Naive thymus-derived CD4-positive, alpha-beta T cell (primary cell): ENCODE data around the gene AP1M1. TPM values are rescaled to one million over a fixed set of nuclear protein-coding genes. Genes with fewer than 3 reads are reported as not detected.

Source experiments
- ATAC-seq: fragments of 150-1000 bp; cut with Tn5 transposase; 2 replicates; pipeline ENCODE4 v1.10.0; 2021; ENCODE audit warnings: mild to moderate bottlenecking, moderate library complexity
- CTCF ChIA-PET: fragments of 350-600 bp; sonication (Branson Sonifier 250); formaldehyde crosslinking; loops from one replicate; lab custom pipeline; 2021; ENCODE audit warnings: antibody characterized with exemption; lab: Charles Lee
- POLR2A ChIA-PET: fragments of 350-600 bp; sonication (Branson Sonifier 250); formaldehyde crosslinking; loops from one replicate; lab custom pipeline; 2021; ENCODE audit warnings: antibody characterized with exemption, inconsistent platforms; lab: Charles Lee
- DNase-seq, 9 donors: peaks; one replicate each; pipeline versions ENCODE4 v3.0.0 to v3.0.0-alpha.2; 2020 to 2022; ENCODE audit warnings: mixed read lengths in 1 of 9
- H3K27ac ChIP-seq: one replicate; pipeline ENCODE4 v1.7.0; 2013; ENCODE audit warnings: mild to moderate bottlenecking, low read depth, low read length, moderate library complexity
- H3K27me3 ChIP-seq, 2 donors: one replicate each; pipeline ENCODE4 v1.7.0; 2013; ENCODE audit warnings: low read length in 2 of 2, mild to moderate bottlenecking in 2 of 2, moderate library complexity in 2 of 2; ENCODE audit not compliant: control insufficient read depth in 2 of 2, insufficient read depth in 2 of 2
- H3K36me3 ChIP-seq, 3 experiments: 1 replicate in 2 of 3; 2 replicates in 1 of 3; pipeline ENCODE4 v1.7.0; 2013; ENCODE audit warnings: low read length in 3 of 3, mild to moderate bottlenecking in 3 of 3, moderate library complexity in 1 of 3; ENCODE audit not compliant: insufficient read depth in 3 of 3, control insufficient read depth in 2 of 3
- H3K4me1 ChIP-seq, 2 donors: one replicate each; pipeline ENCODE4 v1.7.0; 2013; ENCODE audit warnings: low read length in 2 of 2, mild to moderate bottlenecking in 2 of 2, moderate library complexity in 1 of 2; ENCODE audit not compliant: control insufficient read depth in 2 of 2, insufficient read depth in 2 of 2
- H3K4me3 ChIP-seq: 2 replicates; pipeline ENCODE4 v1.7.0; 2013; ENCODE audit warnings: mild to moderate bottlenecking, low read length
- H3K9me3 ChIP-seq, 3 experiments: 1 replicate in 2 of 3; 2 replicates in 1 of 3; pipeline ENCODE4 v1.7.0; 2013; ENCODE audit warnings: low read length in 3 of 3; ENCODE audit not compliant: control insufficient read depth in 2 of 3
- H3K27ac Mint-ChIP-seq, 9 donors: one replicate each; pipeline ENCODE4 v1.8.0; 2020 to 2022; ENCODE audit warnings: mixed read lengths in 9 of 9, mild to moderate bottlenecking in 8 of 9, moderate library complexity in 5 of 9, inconsistent platforms in 2 of 9
- H3K27me3 Mint-ChIP-seq, 5 donors: one replicate each; pipeline ENCODE4 v1.8.0; 2021 to 2022; ENCODE audit warnings: mixed read lengths in 5 of 5, mild to moderate bottlenecking in 1 of 5
- H3K36me3 Mint-ChIP-seq, 5 donors: one replicate each; pipeline ENCODE4 v1.8.0; 2020 to 2022; ENCODE audit warnings: mixed read lengths in 5 of 5, mild to moderate bottlenecking in 3 of 5, inconsistent platforms in 1 of 5
- H3K4me1 Mint-ChIP-seq, 7 donors: one replicate each; pipeline ENCODE4 v1.8.0; 2020 to 2022; ENCODE audit warnings: mixed read lengths in 7 of 7, mild to moderate bottlenecking in 3 of 7, inconsistent platforms in 1 of 7
- H3K4me3 Mint-ChIP-seq, 10 donors: one replicate each; pipeline ENCODE4 v1.8.0; 2020 to 2022; ENCODE audit warnings: mild to moderate bottlenecking in 10 of 10, mixed read lengths in 10 of 10, moderate library complexity in 6 of 10, inconsistent platforms in 2 of 10
- H3K9me3 Mint-ChIP-seq, 11 donors: one replicate each; pipeline ENCODE4 v1.8.0; 2020 to 2022; ENCODE audit warnings: mixed read lengths in 11 of 11, mild to moderate bottlenecking in 4 of 11, inconsistent platforms in 1 of 11, moderate library complexity in 1 of 11
- intact Hi-C, 2 donors: fragments of 100-400 bp; cut with micrococcal nuclease; formaldehyde crosslinking; loops; one replicate each; pipeline ENCODE4 v1.15.1; 2023
- polyA plus RNA-seq, 2 donors: library from polyadenylated mRNA; unstranded; fragments of 300-500 nt; fragmentation: Illumina TruSeq; gene quantifications; one replicate each; pipeline ENCODE4 v1.2.3, GENCODE V29; 2021
- total RNA-seq, 6 experiments: library from RNA in 5 of 6; stranded (reverse) in 5 of 6; gene quantifications; 1 replicate in 5 of 6; 2 replicates in 1 of 6; pipeline ENCODE4 v1.2.3 and lab custom pipeline; 2021 to 2026

AP1M1 gene
- total and polyA plus RNA-seq, 7 experiments from 2014 or later = 94.9 to 169 (median 134) TPM

- Mint-ChIP-seq H3K4me1 (peaks cover 0 to 7% (median 0%) of the 10 kb centered on the region in 7 donors), H3K9me3 (peaks cover 0 to 2% (median 0%) of the 10 kb centered on the region in 11 donors), H3K36me3 (peaks cover 6 to 41% (median 17%) of the 10 kb centered on the region in 5 donors), H3K27ac (peak overlapping the region in 3 of 9 donors; percentile 8 to 72 (median 48)), H3K27me3 (no peaks in the 10 kb centered on the region), H3K4me3 (no peak overlapping the region)
- intact Hi-C loops = no loop called here
- ChIA-PET POLR2A (interaction anchor here (0.6 to 1.2 kb wide), 2 partner anchors 9 to 180 kb away, joined by 4 to 5 read pairs; no protein-coding TSS in a partner anchor), CTCF (no interaction called here)
- ATAC-seq = no peak
- no peak for DNase-seq
- no peak overlapping the region for H3K4me3 ChIP-seq
- H3K27me3 ChIP-seq = no peaks in the 10 kb centered on the region
- peaks cover 0 to 87% (median 5%) of the 10 kb centered on the region in 3 experiments for H3K36me3 ChIP-seq
- no peaks in the 10 kb centered on the region for H3K4me1 ChIP-seq
- H3K27ac ChIP-seq = no peak overlapping the region
- no peaks in the 10 kb centered on the region for H3K9me3 ChIP-seq
Measured at GRCh38 chr19:16228637-16229321, 31.1 kb downstream of the AP1M1 start.

DNA sequence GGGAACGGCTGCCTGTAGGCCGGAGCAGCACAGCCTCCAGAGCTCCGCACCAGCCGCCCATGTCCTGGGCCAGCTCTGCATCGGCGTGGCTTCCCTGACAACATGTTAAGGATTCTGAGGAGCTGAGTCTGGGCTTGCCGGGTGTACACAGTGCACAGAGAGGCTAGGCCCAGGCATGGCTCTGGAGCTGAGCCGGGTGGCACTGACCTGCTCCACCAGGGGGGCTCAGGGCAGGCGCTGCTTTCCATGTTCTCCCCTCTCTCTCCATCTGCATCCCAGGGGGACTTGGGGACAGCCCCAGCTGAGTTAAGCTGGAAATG lies 31.6 kb downstream of the AP1M1 start:
- Histone ChIP-seq H3K27ac (no peak overlapping the region), H3K4me3 (no peak overlapping the region), H3K27me3 (no peaks in the 10 kb centered on the region), H3K9me3 (no peaks in the 10 kb centered on the region), H3K36me3 (peaks cover 0 to 87% (median 5%) of the 10 kb centered on the region in 3 experiments), H3K4me1 (no peaks in the 10 kb centered on the region)
- DNase-seq = no peak
- H3K9me3 Mint-ChIP-seq = peaks cover 0 to 2% (median 0%) of the 10 kb centered on the region in 11 donors
- peaks cover 6 to 37% (median 13%) of the 10 kb centered on the region in 5 donors for H3K36me3 Mint-ChIP-seq
- H3K4me3 Mint-ChIP-seq = no peak overlapping the region
- no peaks in the 10 kb centered on the region for H3K27me3 Mint-ChIP-seq
- H3K27ac Mint-ChIP-seq = peak overlapping the region in 3 of 9 donors; percentile 29 to 72 (median 48)
- ATAC-seq = no peak
- POLR2A ChIA-PET = interaction anchor here (1.0 to 1.2 kb wide), 2 partner anchors 9 to 23 kb away, joined by 3 to 4 read pairs; no protein-coding TSS in a partner anchor
- peaks cover 0 to 9% (median 0%) of the 10 kb centered on the region in 7 donors for H3K4me1 Mint-ChIP-seq
- intact Hi-C loops = no loop called here
- CTCF ChIA-PET = no interaction called here

GRCh38 chr19:16232127-16232526 lies 34.4 kb downstream of the AP1M1 start:
- DNase-seq (no peak), ATAC-seq (no peak)
- CTCF ChIA-PET = no interaction called here

DNA sequence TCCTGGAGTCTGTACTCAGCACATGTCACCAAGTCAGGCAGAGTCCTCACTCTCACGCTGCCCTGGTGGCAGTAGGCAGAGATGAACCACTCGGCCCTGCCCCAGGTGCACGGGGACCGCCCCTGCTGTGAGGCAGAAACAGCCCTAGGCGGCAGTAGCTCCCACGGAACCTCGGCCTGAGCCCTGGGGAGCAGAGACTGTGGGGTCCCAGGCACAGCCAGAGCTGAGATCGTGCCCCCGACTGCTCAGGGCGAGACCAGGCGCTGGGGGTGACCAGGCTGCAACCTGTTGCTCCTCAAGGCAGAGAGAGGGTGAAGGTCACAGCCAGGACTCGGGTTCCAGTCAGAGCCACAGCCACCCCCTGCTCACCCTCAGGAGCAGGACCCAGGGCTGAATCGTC lies 34.9 kb downstream of the AP1M1 start:
- H3K27me3 ChIP-seq = no peaks in the 10 kb centered on the region
- peaks cover 0 to 6% (median 0%) of the 10 kb centered on the region in 11 donors for H3K9me3 Mint-ChIP-seq
- peaks cover 11 to 22% (median 14%) of the 10 kb centered on the region in 7 donors for H3K4me1 Mint-ChIP-seq
- no peak for ATAC-seq
- H3K4me3 ChIP-seq = no peak overlapping the region
- H3K27ac ChIP-seq = no peak overlapping the region
- no peaks in the 10 kb centered on the region for H3K9me3 ChIP-seq
- ChIA-PET CTCF (no interaction called here), POLR2A (interaction anchor here (0.9 to 1.2 kb wide), 2 partner anchors 8 to 18 kb away, joined by 4 to 6 read pairs; no protein-coding TSS in a partner anchor)
- H3K27me3 Mint-ChIP-seq = no peaks in the 10 kb centered on the region
- H3K4me3 Mint-ChIP-seq = no peak overlapping the region
- peaks cover 0 to 80% (median 5%) of the 10 kb centered on the region in 3 experiments for H3K36me3 ChIP-seq
- peaks cover 13 to 58% (median 27%) of the 10 kb centered on the region in 5 donors for H3K36me3 Mint-ChIP-seq
- H3K27ac Mint-ChIP-seq = no peak overlapping the region
- no peak for DNase-seq
- intact Hi-C loops = no loop called here
- peaks cover 0 to 8% of the 10 kb centered on the region in 2 donors for H3K4me1 ChIP-seq

More at GRCh38 chr19:16232127-16232526, 34.4 kb downstream of the AP1M1 start:
- Histone ChIP-seq H3K36me3 (peaks cover 0 to 84% (median 5%) of the 10 kb centered on the region in 3 experiments), H3K4me1 (peaks cover 0 to 5% of the 10 kb centered on the region in 2 donors), H3K27ac (no peak overlapping the region), H3K9me3 (no peaks in the 10 kb centered on the region), H3K4me3 (no peak overlapping the region), H3K27me3 (no peaks in the 10 kb centered on the region)
- Mint-ChIP-seq H3K9me3 (peaks cover 0 to 6% (median 0%) of the 10 kb centered on the region in 11 donors), H3K27ac (peak overlapping the region in 2 of 9 donors; percentile 20 to 39), H3K36me3 (peaks cover 13 to 58% (median 27%) of the 10 kb centered on the region in 5 donors), H3K4me1 (peaks cover 11 to 22% (median 13%) of the 10 kb centered on the region in 7 donors), H3K27me3 (no peaks in the 10 kb centered on the region), H3K4me3 (no peak overlapping the region)
- intact Hi-C loops = no loop called here
- POLR2A ChIA-PET = interaction anchor here (1.2 kb wide), 1 partner anchor 17 kb away, joined by 6 read pairs; no protein-coding TSS in a partner anchor

GRCh38 chr19:16233081-16233776 lies 35.5 kb downstream of the AP1M1 start:
- no peak overlapping the region for H3K27ac ChIP-seq
- no peaks in the 10 kb centered on the region for H3K27me3 ChIP-seq
- no peak overlapping the region for H3K4me3 ChIP-seq
- no peaks in the 10 kb centered on the region for H3K27me3 Mint-ChIP-seq
- ChIA-PET POLR2A (interaction anchor here (0.9 kb wide), 1 partner anchor 9 kb away, joined by 4 read pairs; no protein-coding TSS in a partner anchor), CTCF (no interaction called here)
- no peak overlapping the region for H3K4me3 Mint-ChIP-seq
- no peak for ATAC-seq
- H3K4me1 Mint-ChIP-seq = peaks cover 15 to 26% (median 20%) of the 10 kb centered on the region in 7 donors
- peaks cover 13 to 54% (median 27%) of the 10 kb centered on the region in 5 donors for H3K36me3 Mint-ChIP-seq
- peaks cover 0 to 73% (median 5%) of the 10 kb centered on the region in 3 experiments for H3K36me3 ChIP-seq
- H3K9me3 ChIP-seq = no peaks in the 10 kb centered on the region
- peaks cover 0 to 14% of the 10 kb centered on the region in 2 donors for H3K4me1 ChIP-seq
- no peak for DNase-seq
- intact Hi-C loops = no loop called here
- peak overlapping the region in 4 of 9 donors; percentile 22 to 93 (median 60) for H3K27ac Mint-ChIP-seq
- H3K9me3 Mint-ChIP-seq = peaks cover 0 to 6% (median 0%) of the 10 kb centered on the region in 11 donors

DNA sequence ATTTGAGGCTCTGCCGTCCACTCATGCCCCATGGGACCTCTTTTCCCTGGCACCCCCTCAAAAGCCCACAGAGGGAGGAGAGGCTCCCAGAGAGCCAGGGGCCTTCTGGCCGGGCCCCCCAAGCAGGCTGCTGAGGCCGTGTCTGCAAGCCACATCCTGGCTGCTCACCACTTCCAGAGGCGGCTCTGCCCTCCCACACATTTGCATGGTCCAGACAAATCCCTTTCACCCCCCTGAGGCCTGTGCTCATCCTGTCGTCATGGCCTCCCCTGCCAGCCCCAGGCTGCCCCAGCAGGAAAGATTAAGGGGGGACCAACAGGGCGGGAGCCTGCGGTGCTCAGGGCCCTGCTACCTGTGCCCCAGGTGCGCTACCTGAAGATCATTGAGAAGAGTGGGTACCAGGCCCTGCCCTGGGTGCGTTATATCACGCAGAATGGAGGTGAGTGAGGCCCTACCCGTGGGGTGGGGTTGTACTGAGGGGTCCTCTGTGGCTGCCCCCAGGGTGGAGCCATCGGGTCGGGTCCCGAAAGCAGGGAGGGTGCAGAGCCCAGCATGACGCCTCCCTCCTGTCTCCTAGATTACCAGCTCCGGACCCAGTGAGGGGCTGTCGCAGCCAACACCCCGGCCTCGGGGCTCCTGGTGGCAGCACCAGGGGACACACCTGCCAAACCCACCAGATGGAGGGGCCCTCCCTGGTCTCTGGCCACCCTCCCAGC lies 36.3 kb downstream of the AP1M1 start:
- Histone ChIP-seq H3K27me3 (no peaks in the 10 kb centered on the region), H3K36me3 (peaks cover 0 to 65% (median 3%) of the 10 kb centered on the region in 3 experiments), H3K27ac (no peak overlapping the region), H3K9me3 (no peaks in the 10 kb centered on the region), H3K4me1 (peaks cover 0 to 22% of the 10 kb centered on the region in 2 donors), H3K4me3 (no peak overlapping the region)
- Mint-ChIP-seq H3K27ac (peak overlapping the region in 4 of 9 donors; percentile 50 to 82 (median 68)), H3K9me3 (peaks cover 0 to 6% (median 0%) of the 10 kb centered on the region in 11 donors), H3K4me3 (peak overlapping the region in 1 of 10 donors; percentile 12), H3K27me3 (no peaks in the 10 kb centered on the region), H3K4me1 (peaks cover 18 to 31% (median 28%) of the 10 kb centered on the region in 7 donors), H3K36me3 (peaks cover 12 to 51% (median 27%) of the 10 kb centered on the region in 5 donors)
- ChIA-PET CTCF (no interaction called here), POLR2A (no interaction called here)
- intact Hi-C loops = no loop called here
- DNase-seq (no peak), ATAC-seq (no peak)
